COR-L47 (cell line): ENCODE data around the gene ATP4B.

Experiments used
- DNase-seq: peaks from one replicate; lab custom pipeline; 2025; lab: John Stamatoyannopoulos, UW

ATP4B gene

GRCh38 chr13:113607056-113607888, 50.7 kb downstream of the ATP4B start:
- no peak for DNase-seq

GRCh38 chr13:113605866-113606438, 52.0 kb downstream of the ATP4B start:
- DNase-seq: no peak

GRCh38 chr13:113605461-113605860, 52.5 kb downstream of the ATP4B start:
- DNase-seq: no peak

GRCh38 chr13:113604186-113604585, 53.8 kb downstream of the ATP4B start:
- DNase-seq: no peak

GRCh38 chr13:113603116-113603710, 54.8 kb downstream of the ATP4B start:
- no peak for DNase-seq

GRCh38 chr13:113602291-113602988, 55.6 kb downstream of the ATP4B start:
- DNase-seq: no peak

- no peak for DNase-seq
These were observed 56.6 kb downstream of the ATP4B start for GRCh38 chr13:113601166-113602070.

GRCh38 chr13:113599391-113599790, 58.6 kb downstream of the ATP4B start:
- DNase-seq: no peak
